Cardiac muscle cell (in vitro differentiated cells and primary cell): ENCODE results near the gene LCP1. TPM values are rescaled to one million over a fixed set of nuclear protein-coding genes. Genes with fewer than 3 reads are reported as not detected.
A peak's percentile ranks its signal among the peaks of the same experiment; 100 is the strongest.

Experiments
- DNase-seq, 2 donors: peaks; one replicate each; pipeline versions ENCODE4 v3.0.0 to v3.0.0-alpha.2; 2010 to 2017; ENCODE audit warnings: low read depth in 1 of 2, low spot score in 1 of 2
- H3K27ac ChIP-seq: fragments of 200-600 bp; sonication (generic); 2 replicates; pipeline ENCODE4 v1.5.1; 2016
- H3K27me3 ChIP-seq: fragments of 200-600 bp; sonication (generic); 2 replicates; pipeline ENCODE4 v1.6.0; 2016; ENCODE audit warnings: control low read depth
- H3K36me3 ChIP-seq: fragments of 200-600 bp; sonication (generic); 2 replicates; pipeline ENCODE4 v1.5.1; 2016; ENCODE audit warnings: control low read depth
- H3K4me1 ChIP-seq: fragments of 200-600 bp; sonication (generic); 2 replicates; pipeline ENCODE4 v1.8.1; 2017; ENCODE audit warnings: low read depth, mild to moderate bottlenecking, mixed run types
- H3K4me3 ChIP-seq: fragments of 200-600 bp; sonication (generic); 2 replicates; pipeline ENCODE4 v1.5.1; 2016; ENCODE audit warnings: mild to moderate bottlenecking
- H3K9me3 ChIP-seq: fragments of 200-600 bp; sonication (generic); 2 replicates; pipeline ENCODE4 v1.5.1; 2017; ENCODE audit warnings: low read depth, mild to moderate bottlenecking, control low read depth
- CTCF ChIP-seq: IDR thresholded peaks from 2 replicates; pipeline ENCODE4 v1.5.1; 2012; ENCODE audit warnings: low read depth, mild to moderate bottlenecking, low read length
- polyA plus RNA-seq: library from polyadenylated mRNA; unstranded; fragments of >200 nt; fragmentation: Nextera tagmentation; extraction: Ambion mirVana; gene quantifications from 2 replicates; pipeline ENCODE4 v1.2.1, GENCODE V29; 2016
- total RNA-seq: library from RNA; depleted of rRNA; stranded (reverse); fragments of >200 nt; gene quantifications from 2 replicates; pipeline ENCODE4 v1.2.3, GENCODE V29; 2016

The LCP1 gene
- total and polyA plus RNA-seq, 2 experiments from 2014 or later, result 2.0 to 4.8 TPM

GRCh38 chr13:46137627-46138317 lies 44.2 kb downstream of the LCP1 start:
- no peak overlapping the region for H3K4me3 ChIP-seq
- TF ChIP-seq CTCF, result no peak

GRCh38 chr13:46136688-46137087 lies 45.3 kb downstream of the LCP1 start:
- H3K4me3 ChIP-seq, result no peak overlapping the region
- H3K4me1 ChIP-seq, result peaks cover 4% of the 10 kb centered on the region
- no peaks in the 10 kb centered on the region for H3K27me3 ChIP-seq
- H3K36me3 ChIP-seq, result no peaks in the 10 kb centered on the region
- DNase-seq, result no peak
- H3K27ac ChIP-seq, result no peak overlapping the region
- no peaks in the 10 kb centered on the region for H3K9me3 ChIP-seq
- TF ChIP-seq CTCF, result no peak

More at GRCh38 chr13:46137627-46138317, 44.2 kb downstream of the LCP1 start:
- peaks cover 4% of the 10 kb centered on the region for H3K4me1 ChIP-seq
- no peak for DNase-seq
- H3K9me3 ChIP-seq, result no peaks in the 10 kb centered on the region
- no peaks in the 10 kb centered on the region for H3K36me3 ChIP-seq
- no peaks in the 10 kb centered on the region for H3K27me3 ChIP-seq
- H3K27ac ChIP-seq, result no peak overlapping the region

GRCh38 chr13:46134961-46135522 lies 46.9 kb downstream of the LCP1 start:
- H3K4me3 ChIP-seq, result no peak overlapping the region
- DNase-seq, result peak in 1 of 2 donors; percentile 72
- H3K36me3 ChIP-seq, result no peaks in the 10 kb centered on the region
- H3K27me3 ChIP-seq, result no peaks in the 10 kb centered on the region
- no peak for TF ChIP-seq CTCF
- peak overlapping the region; percentile 59 for H3K27ac ChIP-seq
- no peaks in the 10 kb centered on the region for H3K9me3 ChIP-seq
- H3K4me1 ChIP-seq, result peaks cover 4% of the 10 kb centered on the region

GRCh38 chr13:46134494-46134893 lies 47.5 kb downstream of the LCP1 start:
- H3K27me3 ChIP-seq, result no peaks in the 10 kb centered on the region
- TF ChIP-seq CTCF, result no peak
- no peaks in the 10 kb centered on the region for H3K9me3 ChIP-seq
- DNase-seq, result no peak
- H3K36me3 ChIP-seq, result no peaks in the 10 kb centered on the region
- no peak overlapping the region for H3K27ac ChIP-seq
- H3K4me3 ChIP-seq, result no peak overlapping the region
- H3K4me1 ChIP-seq, result peaks cover 4% of the 10 kb centered on the region

- H3K9me3 ChIP-seq, result no peaks in the 10 kb centered on the region
- DNase-seq, result no peak
These were observed 49.9 kb downstream of the LCP1 start for GRCh38 chr13:46132109-46132508.

More at GRCh38 chr13:46132109-46132508, 49.9 kb downstream of the LCP1 start:
- Histone ChIP-seq H3K4me1 (peaks cover 4% of the 10 kb centered on the region), H3K36me3 (no peaks in the 10 kb centered on the region), H3K4me3 (no peak overlapping the region), H3K27ac (no peak overlapping the region), H3K27me3 (no peaks in the 10 kb centered on the region)
- TF ChIP-seq CTCF, result no peak
